ENCODE results near the gene TRIM39.

GRCh38 chr6:30352550-30352949 is 25.8 kb downstream of the TRIM39 start:
- TF ChIP-seq CTCF (IDR thresholded peaks at IDR 0.05) (no peak), POLR2A (IDR thresholded peaks at IDR 0.05) (no peak), POLR2AphosphoS5 (IDR thresholded peaks at IDR 0.05) (no peak)
